Measurements from ENCODE around the gene BCCIP.

- no peak for TF ChIP-seq POLR2AphosphoS5 (IDR thresholded peaks at IDR 0.05; ENCODE audit: insufficient read depth in 1 of 2, low read depth in 1 of 2)
- no peak for TF ChIP-seq POLR2A (IDR thresholded peaks at IDR 0.05)
- TF ChIP-seq CTCF (IDR thresholded peaks at IDR 0.05), result no peak
Measured at GRCh38 chr10:125782616-125783015, 40.7 kb upstream of the BCCIP start.
